IPS DF 6.9 (cell line): ENCODE results near the gene DRD2.

ENCODE experiments used
- DNase-seq: peaks from one replicate; pipeline ENCODE4 v3.0.0-alpha.2; 2013; ENCODE audit warnings: low read depth, low spot score
- H3K27ac ChIP-seq: one replicate; pipeline ENCODE4 v1.5.1; 2013; ENCODE audit warnings: low read length, control low read depth
- H3K27me3 ChIP-seq: 2 replicates; pipeline ENCODE4 v1.6.1; 2013; ENCODE audit warnings: mild to moderate bottlenecking, low read length; ENCODE audit not compliant: control insufficient read depth, insufficient read depth
- H3K36me3 ChIP-seq: 2 replicates; pipeline ENCODE4 v1.6.1; 2013; ENCODE audit warnings: low read length; ENCODE audit not compliant: control insufficient read depth, insufficient read depth
- H3K4me1 ChIP-seq: 2 replicates; pipeline ENCODE4 v1.6.1; 2013; ENCODE audit warnings: low read length; ENCODE audit not compliant: control insufficient read depth, insufficient read depth
- H3K4me3 ChIP-seq: 2 replicates; pipeline ENCODE4 v1.5.1; 2013; ENCODE audit warnings: mild to moderate bottlenecking, low read length
- H3K9me3 ChIP-seq: 2 replicates; pipeline ENCODE4 v1.6.1; 2013; ENCODE audit warnings: low read length, inconsistent platforms; ENCODE audit not compliant: control insufficient read depth, insufficient read depth
- WGBS: extraction: QIAGEN DNeasy Blood & Tissue Kit; methylation state at CpG from one replicate; pipeline ENCODE4 v1.1.7; 2013; ENCODE audit warnings: mixed read lengths, missing lambda C conversion rate; ENCODE audit not compliant: insufficient read length, insufficient coverage; 5-methylcytosine and 5-hydroxymethylcytosine counted together

DRD2 gene

DNA sequence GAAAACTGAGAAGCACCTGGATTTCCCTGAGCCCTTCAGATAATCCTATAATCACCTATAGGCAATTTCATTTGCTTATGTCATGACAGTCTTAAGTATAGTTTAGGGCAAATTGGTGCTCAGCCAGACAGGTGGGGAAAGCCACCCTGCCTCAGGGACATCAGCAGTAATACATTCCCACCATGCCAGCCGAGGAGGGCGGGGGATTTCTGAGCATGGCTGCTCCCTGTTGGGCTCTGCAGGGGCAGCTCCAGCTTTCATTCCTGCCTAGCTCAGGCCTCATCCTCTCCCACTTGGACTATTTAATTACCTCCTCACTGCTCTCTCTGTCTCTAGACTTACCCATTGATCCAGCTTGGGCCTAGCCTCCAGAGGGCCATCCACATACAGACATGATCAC is 9.0 kb upstream of the DRD2 start:
- no peak for DNase-seq
- no peaks in the 10 kb centered on the region for H3K9me3 ChIP-seq
- no peaks in the 10 kb centered on the region for H3K36me3 ChIP-seq
- no peak overlapping the region for H3K4me3 ChIP-seq
- WGBS = no CpG with 5 or more reads among the region's 2 CpGs
- H3K27ac ChIP-seq = no peak overlapping the region
- H3K27me3 ChIP-seq = no peaks in the 10 kb centered on the region
- H3K4me1 ChIP-seq = no peaks in the 10 kb centered on the region

DNA sequence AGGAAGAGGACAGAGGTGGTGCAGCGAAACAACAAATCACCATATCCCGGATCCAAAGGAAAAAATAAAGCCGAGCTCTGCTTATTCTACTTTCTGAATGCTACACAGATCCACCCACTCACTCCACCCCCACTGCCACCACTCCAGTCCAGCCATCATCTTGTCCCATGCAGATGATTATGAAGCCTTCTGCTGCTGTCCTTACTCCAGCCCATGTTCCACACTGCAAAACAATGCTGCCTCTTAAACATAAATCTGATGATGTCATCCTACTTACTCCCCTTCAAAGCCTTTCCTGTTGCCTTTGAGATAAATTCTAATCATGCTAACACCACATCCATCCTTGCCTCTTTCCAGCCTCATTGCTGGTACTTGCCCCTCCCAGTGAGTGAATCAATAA is 6.5 kb upstream of the DRD2 start:
- no peaks in the 10 kb centered on the region for H3K27me3 ChIP-seq
- no peak for DNase-seq
- H3K9me3 ChIP-seq = no peaks in the 10 kb centered on the region
- H3K4me1 ChIP-seq = no peaks in the 10 kb centered on the region
- H3K27ac ChIP-seq = no peak overlapping the region
- H3K36me3 ChIP-seq = no peaks in the 10 kb centered on the region
- no peak overlapping the region for H3K4me3 ChIP-seq
- WGBS = no CpG with 5 or more reads among the region's 3 CpGs

DNA sequence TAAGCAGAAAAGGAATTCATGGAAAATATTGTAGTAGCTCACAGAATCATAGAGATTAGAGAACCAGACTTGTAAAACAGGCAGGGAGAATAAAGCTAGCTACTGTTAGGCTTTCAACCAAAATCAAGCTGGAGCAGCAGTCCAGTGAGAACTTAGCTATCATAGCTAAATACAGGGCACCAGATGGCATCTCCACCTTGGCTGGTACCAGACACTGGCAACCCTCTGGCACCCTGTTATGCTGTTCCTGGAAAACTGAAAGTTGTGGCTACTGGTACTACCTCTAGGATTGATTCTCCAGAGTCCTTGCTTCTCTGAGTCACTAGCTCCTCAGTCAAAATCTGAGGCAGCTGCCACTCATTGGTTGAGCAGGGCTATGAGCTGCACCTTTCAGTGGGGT is 6.0 kb upstream of the DRD2 start:
- no peak for DNase-seq
- Histone ChIP-seq H3K4me3 (no peak overlapping the region), H3K4me1 (no peaks in the 10 kb centered on the region), H3K27ac (no peak overlapping the region), H3K36me3 (no peaks in the 10 kb centered on the region), H3K9me3 (no peaks in the 10 kb centered on the region), H3K27me3 (no peaks in the 10 kb centered on the region; the same call in 1 of the 2 replicates)

DNA sequence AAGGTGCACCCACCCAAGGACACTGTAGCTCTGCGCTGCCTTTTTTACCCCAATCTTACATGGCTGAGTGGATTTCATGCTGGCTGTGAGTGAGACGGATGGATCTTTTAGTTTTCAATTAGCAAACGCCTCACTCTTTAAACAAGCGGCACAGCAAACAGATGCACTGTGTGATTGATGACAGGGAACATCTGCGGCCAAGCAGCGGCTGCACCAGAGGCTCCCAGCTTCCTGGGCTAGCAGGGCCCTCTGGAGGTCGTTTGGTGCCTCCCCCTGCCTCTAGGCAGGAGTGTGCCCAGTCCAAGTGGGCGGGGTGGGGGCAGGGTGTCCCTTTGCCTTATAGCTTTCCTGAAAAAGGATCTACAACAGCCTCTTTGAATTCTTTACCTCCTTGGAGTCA is 2.1 kb upstream of the DRD2 start:
- H3K36me3 ChIP-seq = no peaks in the 10 kb centered on the region
- peaks cover 3% of the 10 kb centered on the region; the same call in 1 of the 2 replicates for H3K4me1 ChIP-seq
- DNase-seq = no peak
- no peaks in the 10 kb centered on the region for H3K9me3 ChIP-seq
- no CpG with 5 or more reads among the region's 8 CpGs for WGBS
- no peak overlapping the region for H3K4me3 ChIP-seq
- peaks cover 8% of the 10 kb centered on the region; the same call in 1 of the 2 replicates for H3K27me3 ChIP-seq
- no peak overlapping the region for H3K27ac ChIP-seq

DNA sequence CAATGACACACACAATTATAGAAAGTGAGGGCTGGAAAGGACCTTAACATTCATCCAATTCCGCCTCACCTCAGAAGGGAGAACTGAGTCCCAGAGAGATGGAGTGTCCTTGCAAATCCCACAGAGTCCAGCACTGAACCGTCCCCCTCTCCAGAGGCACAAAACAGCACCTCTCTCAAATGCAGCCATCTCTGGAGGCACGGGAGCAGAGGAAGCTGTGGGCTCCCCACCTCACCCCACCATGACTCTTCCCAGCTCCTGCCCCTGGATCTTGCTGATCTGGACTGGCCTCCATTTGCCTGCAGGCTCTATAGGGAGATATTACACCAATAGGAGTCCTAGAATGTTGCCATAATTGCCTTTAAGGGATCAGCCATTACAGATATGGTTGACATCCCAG is 1.4 kb upstream of the DRD2 start:
- Histone ChIP-seq H3K27ac (no peak overlapping the region), H3K36me3 (no peaks in the 10 kb centered on the region), H3K9me3 (no peaks in the 10 kb centered on the region), H3K4me3 (no peak overlapping the region), H3K27me3 (peaks cover 8% of the 10 kb centered on the region; the same call in 1 of the 2 replicates), H3K4me1 (peaks cover 3% of the 10 kb centered on the region; the same call in 1 of the 2 replicates)
- DNase-seq = no peak
- WGBS = no CpG with 5 or more reads among the region's 3 CpGs

DNA sequence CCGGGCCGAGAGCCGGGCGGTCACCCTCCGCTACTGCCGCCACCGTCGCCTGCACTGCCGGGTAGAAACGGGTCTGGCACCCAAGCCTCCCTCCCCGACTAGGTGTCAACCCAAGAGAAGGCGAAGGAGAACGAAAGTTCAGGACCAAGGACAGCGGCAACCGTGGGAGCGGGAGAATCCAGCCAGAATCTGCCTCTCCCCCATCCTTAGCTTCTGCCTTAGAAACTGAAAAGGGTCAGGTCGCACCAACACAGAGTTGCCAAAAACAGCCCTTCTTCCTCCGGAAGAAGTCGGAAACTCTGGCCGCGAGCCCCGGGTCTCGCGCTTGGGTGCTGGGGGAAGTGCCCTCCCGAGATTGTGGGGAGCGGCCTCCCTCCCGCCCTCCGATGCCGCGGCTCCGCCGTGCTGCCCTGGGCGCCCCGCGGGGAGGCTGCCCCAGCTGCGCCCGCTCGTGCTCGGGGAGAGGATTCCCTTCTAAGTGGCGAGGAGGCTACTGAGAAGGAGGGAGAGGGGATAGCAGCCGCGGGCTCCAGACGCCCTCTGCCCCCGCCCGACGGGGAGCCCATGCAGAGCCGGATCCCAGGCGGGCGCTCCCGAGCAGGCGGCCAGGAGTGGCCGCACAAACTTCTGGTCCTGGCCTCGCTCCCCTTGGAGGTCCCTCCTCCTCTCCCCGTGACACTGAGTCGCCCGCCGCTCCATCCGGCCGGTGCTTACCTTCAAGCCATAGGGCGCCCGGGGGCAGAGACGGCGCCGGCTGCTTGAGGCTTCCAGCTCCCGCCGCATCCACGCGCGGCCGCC is 637 bp downstream of the DRD2 start:
- Histone ChIP-seq H3K27me3 (peaks cover 8% of the 10 kb centered on the region; the same call in 1 of the 2 replicates), H3K4me3 (peak overlapping the region; percentile 49; the same call in 1 of the 2 replicates), H3K27ac (no peak overlapping the region), H3K9me3 (no peaks in the 10 kb centered on the region), H3K4me1 (peaks cover 3% of the 10 kb centered on the region; the same call in 1 of the 2 replicates), H3K36me3 (no peaks in the 10 kb centered on the region)
- no CpG with 5 or more reads among the region's 70 CpGs for WGBS
- DNase-seq = peak; percentile 86

DNA sequence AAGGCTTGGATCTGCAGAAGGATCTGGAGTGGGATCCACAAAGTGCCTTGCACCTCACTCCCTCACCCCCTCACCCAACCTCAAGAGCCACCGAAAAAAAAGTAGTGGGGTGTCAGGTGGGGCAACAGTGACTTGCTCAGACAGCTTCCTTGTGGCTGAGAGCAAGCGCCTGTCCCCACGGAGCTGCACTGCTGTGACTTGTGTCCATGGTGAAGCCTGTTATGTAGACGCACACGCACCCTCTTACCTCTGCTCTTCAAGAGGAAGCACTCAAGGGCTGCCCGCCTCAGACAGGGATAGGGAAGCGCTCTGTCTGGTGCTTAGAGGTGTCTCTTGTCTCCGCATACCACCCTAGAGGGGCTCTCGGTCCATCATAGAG is 1.2 kb downstream of the DRD2 start:
- Histone ChIP-seq H3K27ac (no peak overlapping the region), H3K4me1 (peaks cover 3% of the 10 kb centered on the region; the same call in 1 of the 2 replicates), H3K4me3 (no peak overlapping the region), H3K36me3 (no peaks in the 10 kb centered on the region), H3K9me3 (no peaks in the 10 kb centered on the region), H3K27me3 (peaks cover 8% of the 10 kb centered on the region; the same call in 1 of the 2 replicates)
- no peak for DNase-seq
- WGBS = no CpG with 5 or more reads among the region's 9 CpGs

DNA sequence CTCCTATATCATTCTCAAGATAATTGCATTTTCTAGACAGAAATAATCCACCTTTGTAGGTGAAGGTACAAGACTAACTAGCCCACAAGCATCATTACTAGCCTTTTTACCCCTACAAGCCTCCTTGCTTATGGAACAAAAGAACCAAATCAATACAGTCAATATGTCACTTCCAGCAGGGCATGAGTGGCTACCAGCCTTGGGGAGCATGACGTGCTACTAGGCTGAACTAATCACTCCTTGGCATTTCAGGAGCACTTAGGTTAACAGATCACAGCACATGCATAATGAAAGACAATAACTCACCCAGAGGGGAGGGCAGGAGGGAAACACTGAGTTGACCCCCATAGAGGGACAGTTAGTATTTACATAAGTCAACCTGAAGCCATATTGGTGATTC is 2.7 kb downstream of the DRD2 start:
- Histone ChIP-seq H3K4me3 (no peak overlapping the region), H3K36me3 (no peaks in the 10 kb centered on the region), H3K4me1 (peaks cover 3% of the 10 kb centered on the region; the same call in 1 of the 2 replicates), H3K27ac (no peak overlapping the region), H3K9me3 (no peaks in the 10 kb centered on the region), H3K27me3 (peaks cover 8% of the 10 kb centered on the region; the same call in 1 of the 2 replicates)
- no CpG with 5 or more reads among the region's 1 CpG for WGBS
- no peak for DNase-seq

DNA sequence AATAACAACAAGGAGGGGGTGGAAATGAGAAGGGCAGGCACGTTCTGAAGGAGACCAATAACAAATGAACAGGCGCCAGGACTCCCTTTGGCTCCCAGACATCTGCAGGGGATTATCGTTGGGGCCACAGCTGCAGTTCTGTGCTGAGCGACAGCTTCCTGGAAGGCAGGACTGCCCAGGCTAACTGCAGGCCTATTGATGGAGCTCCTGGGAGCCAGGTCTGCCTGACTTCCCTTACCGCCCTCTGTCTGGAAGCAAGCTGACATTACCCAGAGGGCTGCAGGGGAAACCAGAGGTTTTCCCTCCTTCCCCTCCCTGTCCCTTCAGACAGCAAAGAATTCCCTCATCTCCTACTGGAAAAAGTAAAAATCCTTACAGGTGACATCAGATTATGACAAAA is 5.0 kb downstream of the DRD2 start:
- DNase-seq = no peak
- no peak overlapping the region for H3K4me3 ChIP-seq
- no CpG with 5 or more reads among the region's 5 CpGs for WGBS
- H3K36me3 ChIP-seq = no peaks in the 10 kb centered on the region
- peaks cover 3% of the 10 kb centered on the region; the same call in 1 of the 2 replicates for H3K4me1 ChIP-seq
- H3K9me3 ChIP-seq = no peaks in the 10 kb centered on the region
- H3K27me3 ChIP-seq = peaks cover 8% of the 10 kb centered on the region; the same call in 1 of the 2 replicates
- H3K27ac ChIP-seq = no peak overlapping the region

DNA sequence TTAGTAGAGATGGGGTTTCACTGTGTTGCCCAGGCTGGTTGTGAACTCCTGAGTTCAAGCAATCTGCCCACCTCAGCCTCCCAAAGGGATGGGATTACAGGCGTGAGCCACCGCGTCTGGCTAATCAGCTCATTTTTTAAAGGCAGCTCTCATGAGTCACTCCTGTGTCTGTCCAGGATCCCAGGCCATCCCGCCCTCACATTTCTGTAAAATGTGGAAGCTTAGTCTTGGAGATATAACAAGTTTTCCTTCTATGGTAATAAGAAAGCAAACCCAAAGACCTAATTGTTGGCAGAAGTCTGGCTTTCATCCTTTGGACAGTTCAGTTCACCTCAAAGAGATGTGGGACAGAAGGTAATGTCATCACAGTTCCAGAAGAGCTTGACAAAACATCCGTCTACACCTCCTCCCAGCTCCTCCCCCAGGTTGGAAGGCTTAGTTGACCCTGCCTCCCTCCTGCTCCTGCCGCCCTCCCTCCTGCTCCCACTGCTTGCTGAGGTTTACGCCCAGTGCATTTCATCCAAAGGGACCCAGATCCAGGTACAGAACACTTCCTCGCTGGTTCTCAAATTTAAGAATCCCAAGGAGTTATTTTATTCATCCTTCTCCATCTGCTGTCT is 6.4 kb downstream of the DRD2 start:
- H3K4me3 ChIP-seq = no peak overlapping the region
- no CpG with 5 or more reads among the region's 8 CpGs for WGBS
- H3K9me3 ChIP-seq = no peaks in the 10 kb centered on the region
- no peak for DNase-seq
- H3K4me1 ChIP-seq = no peaks in the 10 kb centered on the region
- no peak overlapping the region for H3K27ac ChIP-seq
- H3K27me3 ChIP-seq = peaks cover 6% of the 10 kb centered on the region; the same call in 1 of the 2 replicates
- H3K36me3 ChIP-seq = no peaks in the 10 kb centered on the region
